ENCODE data around the gene FOXA3. TPM values are rescaled to one million over a fixed set of nuclear protein-coding genes. Genes with fewer than 3 reads are reported as not detected.
"Not testable (repeated sequence)": the region's sequence is repeated elsewhere in the genome, so short reads cannot be mapped to it uniquely, and the experiment has no call there.

The FOXA3 gene
- total RNA-seq, 2 experiments from 2014 or later, result not detected

- no peaks in the 10 kb centered on the region for H3K9me3 Mint-ChIP-seq (ENCODE audit: insufficient read depth)
- DNase-seq, result no peak
- H3K4me1 Mint-ChIP-seq (ENCODE audit: low read depth), result peaks cover 30% of the 10 kb centered on the region
- peak overlapping the region; percentile 87 for H3K4me3 Mint-ChIP-seq
- peaks cover 24% of the 10 kb centered on the region for H3K27me3 Mint-ChIP-seq (ENCODE audit: low read depth)
- CTCF ChIA-PET, result interaction anchor here (0.7 to 3.9 kb wide), 16 partner anchors 14 to 170 kb away, joined by 3 to 29 read pairs (median 5); partner anchors contain the start of genes IRF2BP1, MYPOP, QPCTL and SIX5
- H3K36me3 Mint-ChIP-seq (ENCODE audit: low read depth), result peaks cover 19% of the 10 kb centered on the region
- POLR2A ChIA-PET, result interaction anchor here (0.6 to 2.1 kb wide), 5 partner anchors 23 to 861 kb away, joined by 3 to 11 read pairs (median 5); partner anchors contain the start of genes IRF2BP1 and MYPOP
- H3K27ac Mint-ChIP-seq, result peak overlapping the region; percentile 98
- ATAC-seq, result no peak
Measured at GRCh38 chr19:45863335-45863839, 739 bp upstream of the FOXA3 start.

- no peak for DNase-seq
- ChIA-PET CTCF (interaction anchor here (1.5 to 3.9 kb wide), 7 partner anchors 15 to 95 kb away, joined by 4 to 29 read pairs (median 19); partner anchors contain the start of genes IRF2BP1, MYPOP and SIX5), POLR2A (interaction anchor here (0.7 to 2.1 kb wide), 2 partner anchors 22 to 130 kb away, joined by 3 to 11 read pairs; partner anchors contain the start of gene IRF2BP1)
- Mint-ChIP-seq H3K27me3 (ENCODE audit: low read depth) (peaks cover 24% of the 10 kb centered on the region), H3K4me3 (peak overlapping the region; percentile 38), H3K9me3 (ENCODE audit: insufficient read depth) (no peaks in the 10 kb centered on the region), H3K36me3 (ENCODE audit: low read depth) (peaks cover 10% of the 10 kb centered on the region), H3K27ac (peak overlapping the region; percentile 49), H3K4me1 (ENCODE audit: low read depth) (peaks cover 30% of the 10 kb centered on the region)
- no peak for ATAC-seq
Measured at GRCh38 chr19:45864629-45865082, 530 bp downstream of the FOXA3 start.

DNA sequence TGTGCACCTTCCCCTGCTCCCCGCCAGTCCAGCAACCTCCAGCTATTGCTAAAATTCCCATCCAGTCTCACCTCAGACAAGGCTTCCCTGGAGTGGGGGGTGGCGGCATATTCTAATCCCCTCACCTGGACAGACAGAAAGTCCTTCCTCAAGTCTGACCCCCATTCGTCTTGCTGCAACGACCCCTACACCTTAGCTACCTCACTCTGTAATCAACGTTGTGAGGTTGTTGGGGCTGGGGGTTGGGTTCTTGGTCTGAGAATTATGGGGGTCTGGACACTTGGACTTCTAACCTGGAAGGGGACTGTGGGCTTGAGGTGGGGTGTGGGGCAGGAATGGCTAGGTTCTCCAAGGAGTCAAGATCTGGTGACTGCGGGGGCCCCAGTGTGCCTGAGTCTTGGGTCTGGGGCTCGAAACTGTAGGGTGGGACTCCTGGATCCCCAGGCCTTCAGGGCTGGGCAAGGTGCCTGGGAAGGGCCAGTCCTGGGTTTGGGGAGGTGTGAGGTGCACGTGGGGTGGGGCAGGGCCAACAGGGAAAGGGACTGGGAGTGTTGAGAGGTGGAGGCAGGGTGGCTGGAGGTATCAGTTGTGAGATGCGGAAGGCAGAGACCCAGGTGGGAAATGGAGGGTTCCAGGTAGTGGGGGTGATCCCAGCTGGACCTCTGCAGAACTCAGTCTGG is 1.3 kb downstream of the FOXA3 start:
- CTCF ChIA-PET, result interaction anchor here (0.9 to 3.9 kb wide), 6 partner anchors 14 to 96 kb away, joined by 3 to 29 read pairs (median 20); partner anchors contain the start of genes IRF2BP1 and SIX5
- H3K27me3 Mint-ChIP-seq (ENCODE audit: low read depth), result peaks cover 24% of the 10 kb centered on the region
- DNase-seq, result no peak
- ATAC-seq, result no peak
- peaks cover 8% of the 10 kb centered on the region for H3K36me3 Mint-ChIP-seq (ENCODE audit: low read depth)
- no peaks in the 10 kb centered on the region for H3K9me3 Mint-ChIP-seq (ENCODE audit: insufficient read depth)
- no peak overlapping the region for H3K4me3 Mint-ChIP-seq
- H3K27ac Mint-ChIP-seq, result no peak overlapping the region
- POLR2A ChIA-PET, result no interaction called here
- peaks cover 29% of the 10 kb centered on the region for H3K4me1 Mint-ChIP-seq (ENCODE audit: low read depth)

DNA sequence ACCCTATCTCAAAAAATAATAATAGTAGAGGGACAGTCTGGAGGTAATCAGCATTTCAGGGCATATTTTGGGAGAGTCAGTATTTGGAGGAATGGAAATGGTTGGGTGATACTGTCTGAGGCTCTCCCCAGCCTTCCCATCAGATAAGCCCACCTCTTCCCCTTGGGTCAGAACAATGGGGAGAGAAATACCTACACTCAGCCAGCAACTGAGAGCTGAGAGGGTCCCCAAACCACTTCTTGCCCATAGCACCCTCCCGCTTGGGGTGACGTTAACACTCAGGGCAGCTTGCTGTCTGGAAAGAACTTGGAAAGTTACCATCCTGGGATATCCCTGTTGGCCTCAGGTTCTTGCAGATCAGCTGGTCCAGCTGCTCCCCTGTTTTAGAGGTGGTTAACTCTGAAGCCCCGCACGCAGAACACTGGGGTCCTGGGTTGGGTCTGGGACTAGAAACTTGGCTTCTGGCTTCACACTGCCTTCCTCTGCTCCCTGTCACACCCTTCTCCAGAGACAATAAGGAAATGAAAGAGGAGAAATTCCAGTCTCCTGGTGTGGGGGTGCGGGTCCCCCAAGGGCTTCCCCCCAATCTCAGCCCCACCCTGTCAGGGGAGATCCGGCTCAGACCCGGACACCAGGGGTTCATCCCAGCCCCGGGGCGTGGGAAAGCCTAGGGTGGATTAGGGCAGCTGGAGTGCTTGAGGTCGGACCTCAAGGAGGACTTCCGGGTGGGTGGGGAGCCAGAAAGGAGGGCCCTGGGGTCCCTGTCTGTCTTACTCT is 2.5 kb downstream of the FOXA3 start:
- ChIA-PET CTCF (interaction anchor here (0.7 to 0.9 kb wide), 3 partner anchors 14 to 154 kb away, joined by 3 read pairs; no protein-coding TSS in a partner anchor), POLR2A (interaction anchor here (0.6 kb wide), 1 partner anchor 121 kb away, joined by 3 read pairs; no protein-coding TSS in a partner anchor)
- Mint-ChIP-seq H3K27ac (no peak overlapping the region), H3K27me3 (ENCODE audit: low read depth) (peaks cover 24% of the 10 kb centered on the region), H3K9me3 (ENCODE audit: insufficient read depth) (no peaks in the 10 kb centered on the region), H3K36me3 (ENCODE audit: low read depth) (peaks cover 6% of the 10 kb centered on the region), H3K4me1 (ENCODE audit: low read depth) (peaks cover 22% of the 10 kb centered on the region), H3K4me3 (no peak overlapping the region)
- ATAC-seq (no peak), DNase-seq (no peak)

DNA sequence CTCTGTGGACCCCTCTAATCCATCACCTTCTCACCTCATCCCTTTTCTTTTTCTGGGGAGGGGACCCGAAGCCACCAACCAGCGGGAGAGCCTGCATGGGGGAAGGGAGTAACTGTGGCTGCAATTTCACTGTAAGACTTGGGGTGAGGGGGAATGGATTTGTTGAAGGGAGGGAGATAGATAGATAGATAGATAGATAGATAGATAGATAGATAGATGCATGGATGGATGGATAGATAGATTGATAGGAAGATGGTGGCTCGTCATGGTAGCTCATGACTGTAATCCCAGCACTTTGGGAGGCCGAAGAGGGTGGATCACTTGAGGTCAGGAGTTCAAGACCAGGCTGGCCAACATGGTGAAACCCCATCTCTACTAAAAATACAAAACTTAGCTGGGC is 3.1 kb downstream of the FOXA3 start:
- H3K9me3 Mint-ChIP-seq (ENCODE audit: insufficient read depth); DNase-seq; H3K27ac Mint-ChIP-seq; H3K4me3 Mint-ChIP-seq; POLR2A ChIA-PET; H3K36me3 Mint-ChIP-seq (ENCODE audit: low read depth); ATAC-seq: not testable (repeated sequence)
- H3K27me3 Mint-ChIP-seq (ENCODE audit: low read depth), result peaks cover 24% of the 10 kb centered on the region
- H3K4me1 Mint-ChIP-seq (ENCODE audit: low read depth), result peaks cover 16% of the 10 kb centered on the region
- CTCF ChIA-PET, result interaction anchor here (0.8 kb wide), 1 partner anchor 50 kb away, joined by 3 read pairs; no protein-coding TSS in a partner anchor

DNA sequence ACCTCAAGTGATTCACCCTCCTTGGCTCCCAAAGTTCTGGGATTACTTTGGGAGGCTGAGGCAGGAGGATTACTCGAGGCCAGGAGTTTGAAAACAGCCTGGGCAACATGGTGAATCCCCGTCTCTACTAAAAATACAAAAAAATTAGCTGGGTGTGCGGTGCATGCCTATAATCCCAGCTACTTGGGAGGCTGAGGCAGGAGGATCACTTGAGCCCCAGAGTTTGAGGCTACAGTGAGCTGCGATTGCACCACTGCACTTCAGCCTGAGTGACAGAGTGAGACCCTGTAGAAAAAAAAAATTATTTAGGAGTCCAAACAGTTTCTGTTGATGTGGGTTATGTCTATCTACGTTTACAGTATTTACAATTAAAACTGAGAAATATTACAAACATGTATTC is 6.7 kb downstream of the FOXA3 start:
- Mint-ChIP-seq H3K27me3 (ENCODE audit: low read depth) (peaks cover 14% of the 10 kb centered on the region), H3K27ac (no peak overlapping the region), H3K9me3 (ENCODE audit: insufficient read depth) (no peaks in the 10 kb centered on the region), H3K36me3 (ENCODE audit: low read depth) (no peaks in the 10 kb centered on the region), H3K4me1 (ENCODE audit: low read depth) (no peaks in the 10 kb centered on the region), H3K4me3 (no peak overlapping the region)
- ATAC-seq (no peak), DNase-seq (no peak)
- CTCF ChIA-PET, result interaction anchor here (1.3 kb wide), 1 partner anchor 54 kb away, joined by 5 read pairs; no protein-coding TSS in a partner anchor
- POLR2A ChIA-PET, result no interaction called here

GRCh38 chr19:45872095-45872919 is 8.2 kb downstream of the FOXA3 start:
- Mint-ChIP-seq H3K9me3 (ENCODE audit: insufficient read depth) (no peaks in the 10 kb centered on the region), H3K4me1 (ENCODE audit: low read depth) (peaks cover 8% of the 10 kb centered on the region), H3K4me3 (no peak overlapping the region), H3K27me3 (ENCODE audit: low read depth) (peaks cover 22% of the 10 kb centered on the region), H3K27ac (no peak overlapping the region), H3K36me3 (ENCODE audit: low read depth) (no peaks in the 10 kb centered on the region)
- ChIA-PET POLR2A (no interaction called here), CTCF (no interaction called here)
- ATAC-seq (no peak), DNase-seq (no peak)

GRCh38 chr19:45873219-45873772 is 9.2 kb downstream of the FOXA3 start:
- peaks cover 26% of the 10 kb centered on the region for H3K27me3 Mint-ChIP-seq (ENCODE audit: low read depth)
- no peak overlapping the region for H3K4me3 Mint-ChIP-seq
- H3K27ac Mint-ChIP-seq, result no peak overlapping the region
- DNase-seq (no peak), ATAC-seq (no peak)
- peaks cover 13% of the 10 kb centered on the region for H3K4me1 Mint-ChIP-seq (ENCODE audit: low read depth)
- H3K9me3 Mint-ChIP-seq (ENCODE audit: insufficient read depth), result no peaks in the 10 kb centered on the region
- H3K36me3 Mint-ChIP-seq (ENCODE audit: low read depth), result no peaks in the 10 kb centered on the region
- POLR2A ChIA-PET, result no interaction called here
- CTCF ChIA-PET, result no interaction called here

- H3K27ac Mint-ChIP-seq, result no peak overlapping the region
- ChIA-PET CTCF (no interaction called here), POLR2A (no interaction called here)
- peaks cover 13% of the 10 kb centered on the region for H3K4me1 Mint-ChIP-seq (ENCODE audit: low read depth)
- no peaks in the 10 kb centered on the region for H3K9me3 Mint-ChIP-seq (ENCODE audit: insufficient read depth)
- peaks cover 29% of the 10 kb centered on the region for H3K27me3 Mint-ChIP-seq (ENCODE audit: low read depth)
- ATAC-seq, result no peak
- DNase-seq, result no peak
- no peak overlapping the region for H3K4me3 Mint-ChIP-seq
- H3K36me3 Mint-ChIP-seq (ENCODE audit: low read depth), result no peaks in the 10 kb centered on the region
Measured at GRCh38 chr19:45874620-45874966, 10.5 kb downstream of the FOXA3 start.

GRCh38 chr19:45876161-45876410 is 12.0 kb downstream of the FOXA3 start:
- no peak for DNase-seq
- peaks cover 14% of the 10 kb centered on the region for H3K4me1 Mint-ChIP-seq (ENCODE audit: low read depth)

More at GRCh38 chr19:45876161-45876410, 12.0 kb downstream of the FOXA3 start:
- ChIA-PET POLR2A (no interaction called here), CTCF (no interaction called here)
- Mint-ChIP-seq H3K9me3 (ENCODE audit: insufficient read depth) (no peaks in the 10 kb centered on the region), H3K36me3 (ENCODE audit: low read depth) (no peaks in the 10 kb centered on the region), H3K27ac (no peak overlapping the region), H3K27me3 (ENCODE audit: low read depth) (peaks cover 34% of the 10 kb centered on the region), H3K4me3 (no peak overlapping the region)
- ATAC-seq, result peak; percentile 50

Measured in activated CD8-positive, alpha-beta T cell treated with anti-CD3 and anti-CD28 coated beads, Interleukin-2, amount 10 ng/mL, durations not matched to agents 7 days and 5 days (primary cell).